ENCODE results near the gene CAP1. TPM values are rescaled to one million over a fixed set of nuclear protein-coding genes. Genes with fewer than 3 reads are reported as not detected.

CAP1 gene
- total and polyA plus RNA-seq, 2 of the 4 experiments (the other 2 are of a cell fraction), result 434 to 756 TPM

GRCh38 chr1:39992888-39993287 is 47.6 kb upstream of the CAP1 start:
- Histone ChIP-seq H3K27me3 (ENCODE audit: control insufficient read depth, insufficient read depth, low read length) (no peaks in the 10 kb centered on the region), H3K4ac (ENCODE audit: low read depth, low read length) (no peak overlapping the region), H2AK9ac (replicated peaks; ENCODE audit: low read depth, low read length, poor library complexity) (peak overlapping the region; percentile 65), H2BK20ac (ENCODE audit: low read depth, low read length) (no peak overlapping the region), H3K56ac (ENCODE audit: extremely low read depth, insufficient read depth, low read length) (no peak overlapping the region), H3K23ac (ENCODE audit: low read depth, low read length) (no peak overlapping the region), H3K4me1 (ENCODE audit: control insufficient read depth, insufficient read depth, low read length) (no peaks in the 10 kb centered on the region; the same call in 1 of the 2 replicates), H4K5ac (ENCODE audit: low read depth, low read length) (no peak overlapping the region), H2AFZ (replicated peaks; ENCODE audit: low read length, poor library complexity) (no peak overlapping the region), H3K9ac (ENCODE audit: low read depth, low read length) (no peak overlapping the region), H2BK120ac (ENCODE audit: low read depth, low read length) (no peak overlapping the region), H3K9me3 (ENCODE audit: control insufficient read depth, insufficient read depth, low read length) (no peaks in the 10 kb centered on the region), H3K9me1 (ENCODE audit: insufficient read depth, low read length) (no peaks in the 10 kb centered on the region), H3K14ac (replicated peaks; ENCODE audit: low read depth, low read length) (no peak overlapping the region; the same call in 1 of the 2 replicates), H4K20me1 (ENCODE audit: insufficient read depth, low read length) (no peaks in the 10 kb centered on the region), H3K79me1 (ENCODE audit: low read depth in 1 of 2, low read length in 2 of 2) (no peaks in the 10 kb centered on the region), H4K91ac (ENCODE audit: insufficient read depth, low read depth, low read length) (no peak overlapping the region), H2AK5ac (ENCODE audit: low read depth, low read length) (no peak overlapping the region), H2BK5ac (ENCODE audit: low read depth, low read length, poor library complexity, severe bottlenecking) (no peak overlapping the region), H4K8ac (ENCODE audit: low read depth in 2 of 2, low read length in 2 of 2) (no peak overlapping the region), H3K4me3 (ENCODE audit: insufficient read depth, low read depth, low read length) (no peak overlapping the region), H3K27ac (ENCODE audit: insufficient read depth, low read length) (no peak overlapping the region), H3K36me3 (ENCODE audit: control insufficient read depth, insufficient read depth, low read length) (no peaks in the 10 kb centered on the region), H3K18ac (ENCODE audit: low read depth, low read length) (no peak overlapping the region), H2BK15ac (ENCODE audit: low read depth, low read length) (no peak overlapping the region), H3K4me2 (ENCODE audit: low read depth, low read length) (no peak overlapping the region)
- DNase-seq, result no peak
- WGBS, 2 experiments (ENCODE audit: extremely low coverage in 2 of 2, insufficient read length in 1 of 2), result 83% methylated on average over 1 of the region's 5 CpGs; no CpG with 5 or more reads in 1 of the 2 experiments
- POLR2A ChIA-PET (ENCODE audit: unreplicated experiment), result no interaction called here
- TF ChIP-seq MAZ (IDR thresholded peaks at IDR 0.05; ENCODE audit: borderline replicate concordance, low read depth, low read length) (no peak), RCOR1 (IDR thresholded peaks at IDR 0.05; ENCODE audit: insufficient replicate concordance, low read length) (no peak), POLR2A (IDR thresholded peaks at IDR 0.05; ENCODE audit: low read depth, low read length) (no peak), SMC3 (IDR thresholded peaks at IDR 0.05; ENCODE audit: low read depth, low read length) (no peak), USF2 (IDR thresholded peaks at IDR 0.05; ENCODE audit: low read depth, low read length) (no peak), MAFK (IDR thresholded peaks at IDR 0.05; ENCODE audit: low read depth, low read length) (no peak), BHLHE40 (IDR thresholded peaks at IDR 0.05; ENCODE audit: low read depth, low read length) (no peak), FOS (IDR thresholded peaks at IDR 0.05; ENCODE audit: low read depth, low read length) (no peak), ELK1 (IDR thresholded peaks at IDR 0.05; ENCODE audit: borderline replicate concordance, low read depth, low read length) (no peak), RFX5 (IDR thresholded peaks at IDR 0.05; ENCODE audit: low read depth, low read length) (no peak), CHD1 (IDR thresholded peaks at IDR 0.05; ENCODE audit: low read depth, low read length) (no peak), NFE2L2 (IDR thresholded peaks at IDR 0.05; ENCODE audit: low read depth, low read length) (no peak), CEBPB (IDR thresholded peaks at IDR 0.05; ENCODE audit: low read depth, low read length) (no peak), RAD21 (IDR thresholded peaks at IDR 0.05; ENCODE audit: low read length) (no peak), CTCF (conservative IDR thresholded peaks at IDR 0.05; ENCODE audit: low read depth, low read length) (no peak)
- CTCF ChIA-PET, result no interaction called here
- in situ Hi-C loops (cut with MboI; ENCODE audit: low sequenced_read_pairs) (no loop called here), dilution Hi-C loops (cut with HindIII; ENCODE audit: low sequenced_read_pairs, unreplicated experiment) (no loop called here), intact Hi-C loops (cut with micrococcal nuclease) (no loop called here)
- no peak for ATAC-seq (ENCODE audit: low read depth)
- BruUV-seq (replicated peaks), result no TSS peak
